PC-3 (cell line): Measurements from ENCODE around the gene NOP14. TPM values are rescaled to one million over a fixed set of nuclear protein-coding genes. Genes with fewer than 3 reads are reported as not detected.

ENCODE experiments used
- ATAC-seq: fragments of 200-7000 bp; cut with Tn5 transposase; 2 replicates; pipeline ENCODE4 v1.9.1; 2020; ENCODE audit warnings: mild to moderate bottlenecking, moderate library complexity
- BruUV-seq: library from RNA; stranded (reverse); fragments of 400-500 nt; replicated peaks from 2 replicates; lab custom pipeline; 2021; lab: Mats Ljungman, UMichigan
- CTCF ChIA-PET: fragments of 300-600 bp; sonication (Branson Sonifier 250); formaldehyde crosslinking; loops from one replicate; lab custom pipeline; 2022; ENCODE audit warnings: antibody characterized with exemption; lab: Charles Lee
- POLR2A ChIA-PET: fragments of 300-600 bp; sonication (Branson Sonifier 250); formaldehyde crosslinking; loops from one replicate; lab custom pipeline; 2022; ENCODE audit warnings: antibody characterized with exemption; ENCODE audit not compliant: unreplicated experiment; lab: Charles Lee
- DNase-seq: peaks from one replicate; pipeline ENCODE4 v3.0.0-alpha.2; 2015
- H2AFZ ChIP-seq: fragments of 300-600 bp; sonication (generic); 2 replicates; pipeline ENCODE4 v1.6.0; 2016; ENCODE audit warnings: antibody characterized with exemption, low read length
- H3F3A ChIP-seq: fragments of 300-600 bp; sonication (generic); one replicate; pipeline ENCODE4 v1.6.0; 2017; ENCODE audit warnings: antibody characterized with exemption, low read length, control low read depth, mild to moderate bottlenecking; ENCODE audit not compliant: unreplicated experiment
- H3K27ac ChIP-seq: fragments of 300-600 bp; sonication (generic); 2 replicates; pipeline ENCODE4 v1.5.1; 2016; ENCODE audit warnings: mild to moderate bottlenecking, low read length
- H3K27me3 ChIP-seq: fragments of 300-600 bp; sonication (generic); 2 replicates; pipeline ENCODE4 v1.6.1; 2016; ENCODE audit warnings: low read length, mixed read lengths
- H3K36me3 ChIP-seq: fragments of 300-600 bp; sonication (generic); 2 replicates; pipeline ENCODE4 v1.6.1; 2016; ENCODE audit warnings: low read depth, mixed run types, low read length, mixed read lengths
- H3K4me1 ChIP-seq: fragments of 300-600 bp; sonication (generic); 2 replicates; pipeline ENCODE4 v1.5.1; 2016; ENCODE audit warnings: low read length; ENCODE audit not compliant: insufficient read depth
- H3K4me2 ChIP-seq: fragments of 300-600 bp; sonication (generic); 2 replicates; pipeline ENCODE4 v1.6.0; 2016; ENCODE audit warnings: low read length
- H3K4me3 ChIP-seq: fragments of 300-600 bp; sonication (generic); 2 replicates; pipeline ENCODE4 v1.5.1; 2016; ENCODE audit warnings: mild to moderate bottlenecking, low read length, mixed read lengths
- H3K79me2 ChIP-seq: fragments of 300-600 bp; sonication (generic); 2 replicates; pipeline ENCODE4 v1.6.1; 2017; ENCODE audit warnings: low read length, mixed read lengths
- H3K9ac ChIP-seq: fragments of 300-600 bp; sonication (generic); 2 replicates; pipeline ENCODE4 v1.6.0; 2016; ENCODE audit warnings: mild to moderate bottlenecking, low read length
- H3K9me2 ChIP-seq: fragments of 300-600 bp; sonication (generic); replicated peaks from 2 replicates; pipeline ENCODE4 v1.6.1; 2016; ENCODE audit warnings: mixed run types, low read length, mixed read lengths
- H3K9me3 ChIP-seq: fragments of 300-600 bp; sonication (generic); 2 replicates; pipeline ENCODE4 v1.6.1; 2016; ENCODE audit warnings: low read length, mixed read lengths
- H4K20me1 ChIP-seq: fragments of 300-600 bp; sonication (generic); 2 replicates; pipeline ENCODE4 v1.6.1; 2016; ENCODE audit warnings: low read length, mixed read lengths
- CTCF ChIP-seq: fragments of 300-600 bp; sonication (generic); conservative IDR thresholded peaks from 2 replicates; pipeline ENCODE4 v1.5.1; 2017; ENCODE audit warnings: antibody characterized with exemption, low read depth, mild to moderate bottlenecking, low read length
- EZH2 ChIP-seq: fragments of 300-600 bp; sonication (generic); IDR thresholded peaks from one replicate; pipeline ENCODE4 v1.6.1; 2017; ENCODE audit warnings: antibody characterized with exemption, mild to moderate bottlenecking, low read length; ENCODE audit not compliant: unreplicated experiment
- EZH2phosphoT487 ChIP-seq: fragments of 300-600 bp; sonication (generic); IDR thresholded peaks from 2 replicates; pipeline ENCODE4 v1.6.1; 2018; ENCODE audit warnings: mild to moderate bottlenecking, antibody characterized with exemption, low read length, borderline replicate concordance
- intact Hi-C: fragments of 100-400 bp; cut with micrococcal nuclease; formaldehyde crosslinking; loops from 2 replicates; pipeline ENCODE4 v1.9.0; 2023
- total RNA-seq: library from RNA; depleted of rRNA; stranded (reverse); fragments of >200 nt; gene quantifications from 2 replicates; pipeline ENCODE4 v1.2.3, GENCODE V29; 2014

Gene NOP14
- total RNA-seq, 1 experiment from 2014 or later = 26.0 TPM

DNA sequence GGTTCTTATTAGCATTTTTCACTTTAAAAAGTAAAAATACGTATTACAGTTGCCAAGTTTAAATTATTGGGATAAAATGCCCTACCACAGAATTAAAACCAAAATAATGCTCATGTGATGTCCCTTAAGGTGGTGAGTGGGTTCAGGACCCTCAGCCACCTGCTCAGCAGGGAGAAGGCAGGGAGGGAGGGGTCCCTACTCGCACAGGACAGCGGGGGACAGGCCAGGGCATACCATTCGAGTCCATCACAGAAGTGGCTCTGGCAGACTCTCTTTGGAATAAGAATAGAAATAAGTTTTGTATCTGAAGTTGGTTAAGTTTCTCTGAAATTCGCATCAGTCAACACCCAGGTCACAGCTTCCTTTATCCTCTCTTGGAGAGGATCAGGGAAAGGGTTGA lies 37.7 kb downstream of the NOP14 start:
- H3F3A ChIP-seq = no peaks in the 10 kb centered on the region
- ATAC-seq (no peak), DNase-seq (no peak)
- no peak overlapping the region for H3K9ac ChIP-seq
- intact Hi-C loops = no loop called here
- ChIA-PET CTCF (no interaction called here), POLR2A (no interaction called here)
- H3K4me1 ChIP-seq = no peaks in the 10 kb centered on the region
- no peaks in the 10 kb centered on the region for H4K20me1 ChIP-seq
- no TSS peak for BruUV-seq
- H3K79me2 ChIP-seq = no peaks in the 10 kb centered on the region
- H3K27me3 ChIP-seq = no peaks in the 10 kb centered on the region
- H3K9me2 ChIP-seq = no peaks in the 10 kb centered on the region
- no peak overlapping the region for H2AFZ ChIP-seq
- H3K36me3 ChIP-seq = no peaks in the 10 kb centered on the region; the same call in 1 of the 2 replicates
- H3K27ac ChIP-seq = no peak overlapping the region
- TF ChIP-seq EZH2phosphoT487 (no peak), EZH2 (no peak), CTCF (no peak)
- H3K4me3 ChIP-seq = no peak overlapping the region
- H3K9me3 ChIP-seq = no peaks in the 10 kb centered on the region
- H3K4me2 ChIP-seq = no peak overlapping the region

- no peak for DNase-seq
- Histone ChIP-seq H3K27me3 (no peaks in the 10 kb centered on the region), H2AFZ (no peak overlapping the region), H3K4me3 (no peak overlapping the region), H3K27ac (no peak overlapping the region), H3K4me1 (no peaks in the 10 kb centered on the region), H3K9ac (no peak overlapping the region), H3K4me2 (no peak overlapping the region), H3K36me3 (no peaks in the 10 kb centered on the region; the same call in 1 of the 2 replicates), H3K79me2 (no peaks in the 10 kb centered on the region), H3K9me3 (no peaks in the 10 kb centered on the region), H3K9me2 (no peaks in the 10 kb centered on the region), H4K20me1 (no peaks in the 10 kb centered on the region), H3F3A (no peaks in the 10 kb centered on the region)
- no peak for TF ChIP-seq CTCF
- ChIA-PET POLR2A (interaction anchor here (0.5 kb wide), 1 partner anchor 267 kb away, joined by 3 read pairs; no protein-coding TSS in a partner anchor), CTCF (no interaction called here)
- no TSS peak for BruUV-seq
- ATAC-seq = no peak
- intact Hi-C loops = no loop called here
Measured at GRCh38 chr4:2924765-2925301, 38.4 kb downstream of the NOP14 start.

GRCh38 chr4:2924286-2924685 lies 38.9 kb downstream of the NOP14 start:
- no TSS peak for BruUV-seq
- TF ChIP-seq EZH2 (no peak), CTCF (no peak), EZH2phosphoT487 (no peak)
- CTCF ChIA-PET = no interaction called here
- no peaks in the 10 kb centered on the region for H3K4me1 ChIP-seq
- no peaks in the 10 kb centered on the region for H3K36me3 ChIP-seq
- no peaks in the 10 kb centered on the region for H3K9me3 ChIP-seq
- H3F3A ChIP-seq = no peaks in the 10 kb centered on the region
- no peak overlapping the region for H3K9ac ChIP-seq
- H4K20me1 ChIP-seq = no peaks in the 10 kb centered on the region
- no peak overlapping the region for H3K4me3 ChIP-seq
- H3K4me2 ChIP-seq = no peak overlapping the region
- no peak for ATAC-seq
- no peaks in the 10 kb centered on the region for H3K79me2 ChIP-seq
- no peaks in the 10 kb centered on the region for H3K9me2 ChIP-seq
- POLR2A ChIA-PET = interaction anchor here (0.5 kb wide), 1 partner anchor 267 kb away, joined by 3 read pairs; no protein-coding TSS in a partner anchor
- H3K27ac ChIP-seq = no peak overlapping the region
- no peak overlapping the region for H2AFZ ChIP-seq
- DNase-seq = no peak
- intact Hi-C loops = no loop called here
- H3K27me3 ChIP-seq = no peaks in the 10 kb centered on the region
